ENCODE data around the gene HRK.
"Not testable (repeated sequence)": the region's sequence is repeated elsewhere in the genome, so short reads cannot be mapped to it uniquely, and the experiment has no call there.

Gene HRK

GRCh38 chr12:116818948-116819832, 62.1 kb downstream of the HRK start:
- H2AFZ ChIP-seq (ENCODE audit: low read length, unreplicated experiment): peak overlapping the region; percentile 85
- peak overlapping the region; percentile 84 for H3K4me3 ChIP-seq (ENCODE audit: low read depth, low read length)
- H3K36me3 ChIP-seq (ENCODE audit: insufficient read depth, low read length): no peaks in the 10 kb centered on the region
- no peaks in the 10 kb centered on the region for H3K79me2 ChIP-seq (ENCODE audit: control insufficient read depth, insufficient read depth, low read length, unreplicated experiment)
- peak overlapping the region; percentile 75 for H3K27ac ChIP-seq (ENCODE audit: low read depth, low read length)
- H3K27me3 ChIP-seq (ENCODE audit: insufficient read depth, low read length): peaks cover 6% of the 10 kb centered on the region; the same call in 1 of the 2 replicates
- peaks cover 12% of the 10 kb centered on the region for H3K4me1 ChIP-seq (ENCODE audit: control insufficient read depth, insufficient read depth, low read length, unreplicated experiment)

GRCh38 chr12:116818341-116818856, 62.8 kb downstream of the HRK start:
- no peak overlapping the region; the same call in 1 of the 2 replicates for H3K27ac ChIP-seq (ENCODE audit: low read depth, low read length)
- H3K4me3 ChIP-seq (ENCODE audit: low read depth, low read length): peak overlapping the region; percentile 84
- H3K4me1 ChIP-seq (ENCODE audit: control insufficient read depth, insufficient read depth, low read length, unreplicated experiment): peaks cover 12% of the 10 kb centered on the region
- H3K36me3 ChIP-seq (ENCODE audit: insufficient read depth, low read length): no peaks in the 10 kb centered on the region
- H3K79me2 ChIP-seq (ENCODE audit: control insufficient read depth, insufficient read depth, low read length, unreplicated experiment): no peaks in the 10 kb centered on the region
- H3K27me3 ChIP-seq (ENCODE audit: insufficient read depth, low read length): peaks cover 6% of the 10 kb centered on the region; the same call in 1 of the 2 replicates
- peak overlapping the region; percentile 85 for H2AFZ ChIP-seq (ENCODE audit: low read length, unreplicated experiment)

- not testable (repeated sequence) for H3K27ac ChIP-seq (ENCODE audit: low read depth, low read length); H3K27me3 ChIP-seq (ENCODE audit: insufficient read depth, low read length); H3K36me3 ChIP-seq (ENCODE audit: insufficient read depth, low read length); H2AFZ ChIP-seq (ENCODE audit: low read length, unreplicated experiment); H3K79me2 ChIP-seq (ENCODE audit: control insufficient read depth, insufficient read depth, low read length, unreplicated experiment); H3K4me3 ChIP-seq (ENCODE audit: low read depth, low read length)
- peaks cover 12% of the 10 kb centered on the region for H3K4me1 ChIP-seq (ENCODE audit: control insufficient read depth, insufficient read depth, low read length, unreplicated experiment)
These were observed 66.5 kb downstream of the HRK start for GRCh38 chr12:116814766-116815165.

GRCh38 chr12:116813271-116814041, 67.8 kb downstream of the HRK start:
- Histone ChIP-seq H3K36me3 (ENCODE audit: insufficient read depth, low read length) (no peaks in the 10 kb centered on the region), H2AFZ (ENCODE audit: low read length, unreplicated experiment) (no peak overlapping the region), H3K4me3 (ENCODE audit: low read depth, low read length) (no peak overlapping the region), H3K27me3 (ENCODE audit: insufficient read depth, low read length) (no peaks in the 10 kb centered on the region; the same call in 1 of the 2 replicates), H3K79me2 (ENCODE audit: control insufficient read depth, insufficient read depth, low read length, unreplicated experiment) (no peaks in the 10 kb centered on the region), H3K27ac (ENCODE audit: low read depth, low read length) (no peak overlapping the region), H3K4me1 (ENCODE audit: control insufficient read depth, insufficient read depth, low read length, unreplicated experiment) (peaks cover 10% of the 10 kb centered on the region)

GRCh38 chr12:116812238-116812637, 69.0 kb downstream of the HRK start:
- no peaks in the 10 kb centered on the region for H3K4me1 ChIP-seq (ENCODE audit: control insufficient read depth, insufficient read depth, low read length, unreplicated experiment)
- no peak overlapping the region for H2AFZ ChIP-seq (ENCODE audit: low read length, unreplicated experiment)
- no peak overlapping the region for H3K27ac ChIP-seq (ENCODE audit: low read depth, low read length)
- H3K27me3 ChIP-seq (ENCODE audit: insufficient read depth, low read length): no peaks in the 10 kb centered on the region; the same call in 1 of the 2 replicates
- H3K79me2 ChIP-seq (ENCODE audit: control insufficient read depth, insufficient read depth, low read length, unreplicated experiment): no peaks in the 10 kb centered on the region
- no peaks in the 10 kb centered on the region for H3K36me3 ChIP-seq (ENCODE audit: insufficient read depth, low read length)
- no peak overlapping the region for H3K4me3 ChIP-seq (ENCODE audit: low read depth, low read length)

GRCh38 chr12:116808113-116809105, 72.8 kb downstream of the HRK start:
- no peaks in the 10 kb centered on the region for H3K79me2 ChIP-seq (ENCODE audit: control insufficient read depth, insufficient read depth, low read length, unreplicated experiment)
- no peak overlapping the region for H2AFZ ChIP-seq (ENCODE audit: low read length, unreplicated experiment)
- H3K27ac ChIP-seq (ENCODE audit: low read depth, low read length): no peak overlapping the region
- H3K4me3 ChIP-seq (ENCODE audit: low read depth, low read length): no peak overlapping the region
- no peaks in the 10 kb centered on the region for H3K4me1 ChIP-seq (ENCODE audit: control insufficient read depth, insufficient read depth, low read length, unreplicated experiment)
- H3K27me3 ChIP-seq (ENCODE audit: insufficient read depth, low read length): peaks cover 3% of the 10 kb centered on the region
- H3K36me3 ChIP-seq (ENCODE audit: insufficient read depth, low read length): no peaks in the 10 kb centered on the region

- no peak overlapping the region for H3K4me3 ChIP-seq (ENCODE audit: low read depth, low read length)
- H3K27me3 ChIP-seq (ENCODE audit: insufficient read depth, low read length): peaks cover 4% of the 10 kb centered on the region
- H3K79me2 ChIP-seq (ENCODE audit: control insufficient read depth, insufficient read depth, low read length, unreplicated experiment): no peaks in the 10 kb centered on the region
- H2AFZ ChIP-seq (ENCODE audit: low read length, unreplicated experiment): no peak overlapping the region
- H3K4me1 ChIP-seq (ENCODE audit: control insufficient read depth, insufficient read depth, low read length, unreplicated experiment): no peaks in the 10 kb centered on the region
- no peaks in the 10 kb centered on the region for H3K36me3 ChIP-seq (ENCODE audit: insufficient read depth, low read length)
- H3K27ac ChIP-seq (ENCODE audit: low read depth, low read length): no peak overlapping the region
These were observed 73.7 kb downstream of the HRK start for GRCh38 chr12:116807546-116807945.

- peaks cover 4% of the 10 kb centered on the region for H3K27me3 ChIP-seq (ENCODE audit: insufficient read depth, low read length)
- H3K4me3 ChIP-seq (ENCODE audit: low read depth, low read length): no peak overlapping the region
- no peaks in the 10 kb centered on the region for H3K36me3 ChIP-seq (ENCODE audit: insufficient read depth, low read length)
- no peak overlapping the region for H2AFZ ChIP-seq (ENCODE audit: low read length, unreplicated experiment)
- H3K79me2 ChIP-seq (ENCODE audit: control insufficient read depth, insufficient read depth, low read length, unreplicated experiment): no peaks in the 10 kb centered on the region
- no peaks in the 10 kb centered on the region for H3K4me1 ChIP-seq (ENCODE audit: control insufficient read depth, insufficient read depth, low read length, unreplicated experiment)
- H3K27ac ChIP-seq (ENCODE audit: low read depth, low read length): no peak overlapping the region
These were observed 74.3 kb downstream of the HRK start for GRCh38 chr12:116806845-116807440.

Measured in ACC112 (cell line).